Heart left ventricle (tissue), 16 donors: ENCODE results near the gene SNUPN. TPM values are rescaled to one million over a fixed set of nuclear protein-coding genes. Genes with fewer than 3 reads are reported as not detected.

ENCODE experiments used
- ATAC-seq, 4 donors: fragments of 200-7000 bp; cut with Tn5 transposase; one replicate each; pipeline ENCODE4 v1.9.1; 2020 to 2022; ENCODE audit warnings: moderate library complexity in 4 of 4, mild to moderate bottlenecking in 3 of 4, moderate number of reproducible peaks in 1 of 4
- DNase-seq, 5 donors: peaks; one replicate each; pipeline ENCODE4 v3.0.0-alpha.2; 2020
- H3K27ac ChIP-seq, 12 donors: fragments of 200-600 bp; sonication (generic) in 4 of 12; one replicate each; pipeline versions ENCODE4 v1.5.0 to v1.8.0; 2016 to 2022; ENCODE audit warnings: mild to moderate bottlenecking in 2 of 12
- H3K27me3 ChIP-seq, 9 donors: fragments of 200-600 bp; sonication (generic) in 2 of 9; one replicate each; pipeline versions ENCODE4 v1.5.1 to v1.8.0; 2016 to 2022; ENCODE audit warnings: mild to moderate bottlenecking in 3 of 9
- H3K36me3 ChIP-seq, 9 donors: fragments of 200-600 bp; sonication (generic) in 2 of 9; one replicate each; pipeline versions ENCODE4 v1.5.0 to v1.8.0; 2018 to 2022; ENCODE audit warnings: mild to moderate bottlenecking in 2 of 9
- H3K4me1 ChIP-seq, 12 donors: fragments of 200-600 bp; sonication (generic) in 4 of 12; one replicate each; pipeline versions ENCODE4 v1.5.0 to v1.8.0; 2016 to 2022; ENCODE audit warnings: mild to moderate bottlenecking in 3 of 12
- H3K4me3 ChIP-seq, 12 donors: fragments of 200-600 bp; sonication (generic) in 4 of 12; one replicate each; pipeline versions ENCODE4 v1.5.0 to v1.8.0; 2017 to 2022; ENCODE audit warnings: mild to moderate bottlenecking in 9 of 12, moderate library complexity in 4 of 12
- H3K9me3 ChIP-seq, 12 donors: fragments of 200-600 bp; sonication (generic) in 4 of 12; one replicate each; pipeline versions ENCODE4 v1.5.0 to v1.8.0; 2016 to 2022; ENCODE audit warnings: mild to moderate bottlenecking in 1 of 12
- CTCF ChIP-seq, 12 donors: fragments of 200-600 bp; sonication (generic) in 4 of 12; IDR thresholded peaks; one replicate each; pipeline versions ENCODE4 v1.5.0 to v1.8.0; 2018 to 2022; ENCODE audit warnings: antibody characterized with exemption in 12 of 12, mild to moderate bottlenecking in 5 of 12
- POLR2A ChIP-seq, 2 donors: fragments of 450-650 bp; IDR thresholded peaks; one replicate each; pipeline ENCODE4 v1.6.1; 2017; ENCODE audit warnings: antibody characterized with exemption in 2 of 2, mild to moderate bottlenecking in 2 of 2, moderate library complexity in 2 of 2
- WGBS, 4 donors: extraction: QIAGEN DNeasy Blood & Tissue Kit in 2 of 4; methylation state at CpG; one replicate each; pipeline versions ENCODE4 v1.1.5 to v1.1.7; 2013 to 2018; 5-methylcytosine and 5-hydroxymethylcytosine counted together
- intact Hi-C, 10 donors: fragments of 100-400 bp; cut with DNase I; formaldehyde crosslinking; loops; one replicate each; pipeline versions ENCODE4 v1.11.1 to v1.14.2; 2022
- polyA plus RNA-seq, 2 donors: library from polyadenylated mRNA; stranded (reverse); fragments of 200-250 nt; gene quantifications; one replicate each; pipeline ENCODE4 v1.2.3, GENCODE V29; 2013
- total RNA-seq, 9 donors: library from RNA; depleted of rRNA in 2 of 9; stranded (reverse); fragments of >200 nt in 2 of 9; fragmentation: NEBNext Ultra II Directional in 3 of 9; extraction: Animal tissue kit (Norgen Biotek cat#: 25700) in 3 of 9; gene quantifications; one replicate each; pipeline versions ENCODE4 v1.1.0 to v1.2.4, GENCODE V29; 2016 to 2023
- donor health status: ischemic (EF 13 %, LVEDD 7.1; RV severe dilation, severe dysfunction).
- donor health status: healthy with polysubstance abuse.
- donor health status: DM: no; HTN: yes; CAD: no.
- donor health status: DM: no; HTN: no; CAD: no.
- donor health status: ischemic (EF 25% LVEDD 6.9; RV normal size, moderate dysfunction).
- donor health status: ischemic (EF 25% LVEDD 5.7; RV mildly dilated, moderate dysfunction).
- donor health status: healthy.
- donor health status: DM: yes; HTN: yes; CAD: no.
- donor health status: ischemic (EF 35%, LVEDD 5.7; RV mildly dilated, moderate dysfunction).
- donor health status: nonischemic (EF 11% LVEDD 7.7; RV severe dilation, severe dysfunction).
- donor health status: DM: yes; HTN: yes; CAD: no.
- donor health status: PGD.
- donor health status: ischemic (EF 29% LVEDD 5.4; RV normal size, mild dysfunction).
- donor health status: nonischemic (EF 23%, LVEDD 6.1; RV moderate dilation, normal function).

The SNUPN gene
- total and polyA plus RNA-seq, 11 donors: 13.2 to 21.6 (median 14.5) TPM

- Histone ChIP-seq H3K27ac (peak overlapping the region in 1 of 12 donors; percentile 89), H3K4me3 (no peak overlapping the region), H3K36me3 (peaks cover 0 to 18% (median 11%) of the 10 kb centered on the region in 9 donors), H3K4me1 (peaks cover 9 to 55% (median 45%) of the 10 kb centered on the region in 12 donors), H3K27me3 (no peaks in the 10 kb centered on the region), H3K9me3 (no peaks in the 10 kb centered on the region)
- intact Hi-C loops: no loop called here
- ATAC-seq (no peak), DNase-seq (no peak)
- WGBS, 4 donors: 85 to 94% (median 93%) methylated on average over 8 to 9 of the region's 9 CpGs
- TF ChIP-seq CTCF (IDR thresholded peaks at IDR 0.05) (no peak), POLR2A (IDR thresholded peaks at IDR 0.05) (no peak)
Measured at GRCh38 chr15:75662823-75663519, 37.4 kb upstream of the SNUPN start.

GRCh38 chr15:75661756-75662140 is 36.2 kb upstream of the SNUPN start:
- 80 to 82% (median 81%) methylated on average over 3 of the region's 3 CpGs for WGBS, 4 donors

GRCh38 chr15:75661100-75661755 is 35.7 kb upstream of the SNUPN start:
- peaks cover 0 to 37% (median 31%) of the 10 kb centered on the region in 12 donors for H3K4me1 ChIP-seq
- peak; percentile 75 to 92 (median 90) for ATAC-seq
- 46 to 84% (median 54%) methylated on average over 6 to 14 of the region's 14 CpGs for WGBS, 4 donors
- TF ChIP-seq CTCF (IDR thresholded peaks at IDR 0.05): no peak
- TF ChIP-seq POLR2A (IDR thresholded peaks at IDR 0.05): no peak
- peak overlapping the region; percentile 15 to 89 (median 69) for H3K27ac ChIP-seq
- H3K4me3 ChIP-seq: peak overlapping the region in 2 of 12 donors; percentile 13
- no peaks in the 10 kb centered on the region for H3K9me3 ChIP-seq
- intact Hi-C loops: no loop called here
- peaks cover 0 to 34% (median 26%) of the 10 kb centered on the region in 9 donors for H3K36me3 ChIP-seq
- peak; percentile 83 to 90 (median 87) for DNase-seq
- H3K27me3 ChIP-seq: no peaks in the 10 kb centered on the region

More at GRCh38 chr15:75661756-75662140, 36.2 kb upstream of the SNUPN start:
- H3K36me3 ChIP-seq: peaks cover 0 to 30% (median 23%) of the 10 kb centered on the region in 9 donors
- intact Hi-C loops: no loop called here
- DNase-seq (no peak), ATAC-seq (no peak)
- H3K27ac ChIP-seq: peak overlapping the region; percentile 15 to 89 (median 69)
- H3K27me3 ChIP-seq: no peaks in the 10 kb centered on the region
- no peaks in the 10 kb centered on the region for H3K9me3 ChIP-seq
- H3K4me3 ChIP-seq: peak overlapping the region in 2 of 12 donors; percentile 6 to 13
- H3K4me1 ChIP-seq: peaks cover 0 to 42% (median 36%) of the 10 kb centered on the region in 12 donors
- TF ChIP-seq POLR2A (IDR thresholded peaks at IDR 0.05): no peak
- TF ChIP-seq CTCF (IDR thresholded peaks at IDR 0.05): no peak
